Measurements from ENCODE around the gene CLSTN3. TPM values are rescaled to one million over a fixed set of nuclear protein-coding genes. Genes with fewer than 3 reads are reported as not detected.

The CLSTN3 gene
- total and polyA plus RNA-seq, 9 of the 15 experiments (the other 6 are each of a cell fraction or from before 2014, with no cell fraction given), result 0.08 to 23.2 (median 11.0) TPM

- TF ChIP-seq GATA2 (CRISPR knock-in tag; IDR thresholded peaks at IDR 0.05) (no peak), PHF8 (IDR thresholded peaks at IDR 0.05; ENCODE audit: borderline replicate concordance, low read length) (no peak; the same call in 1 of the 2 replicates), SMARCA4 (IDR thresholded peaks at IDR 0.05) (no peak), TFAP4 (CRISPR knock-in tag; IDR thresholded peaks at IDR 0.05; ENCODE audit: borderline replicate concordance) (no peak), FOXK1 (CRISPR knock-in tag; IDR thresholded peaks at IDR 0.05; ENCODE audit: borderline replicate concordance) (no peak), FUS (optimal IDR thresholded peaks at IDR 0.05; ENCODE audit: low read depth, low read length) (no peak), ZEB2 (IDR thresholded peaks at IDR 0.05) (no peak), STAG1 (CRISPR knock-in tag; IDR thresholded peaks at IDR 0.05; ENCODE audit: borderline replicate concordance) (peak; percentile 40; the same call in 1 of the 2 replicates), CTCFL (IDR thresholded peaks at IDR 0.05; ENCODE audit: borderline replicate concordance, insufficient read depth, low read depth, low read length, poor library complexity, severe bottlenecking) (peak; percentile 16), MNT (conservative IDR thresholded peaks at IDR 0.05) (peak in 1 of 2 experiments; percentile 37; a peak in 1 of 4 replicates), SIN3A (IDR thresholded peaks at IDR 0.05; ENCODE audit: borderline replicate concordance in 2 of 2, control insufficient read depth in 1 of 2, low read depth in 2 of 2, low read length in 2 of 2) (peak in 1 of 2 experiments; percentile 80; a peak in 1 of 4 replicates), HCFC1 (IDR thresholded peaks at IDR 0.05; ENCODE audit: low read depth, low read length) (no peak), HDAC1 (IDR thresholded peaks at IDR 0.05) (peak in 1 of 2 experiments; percentile 73; a peak in 2 of 4 replicates), YBX1 (IDR thresholded peaks at IDR 0.05) (no peak)
Measured at GRCh38 chr12:7188562-7189397, 58.6 kb downstream of the CLSTN3 start (continued).

Data from K562 (cell line).